ENCODE measurements around the gene CBFA2T3. TPM values are rescaled to one million over a fixed set of nuclear protein-coding genes. Genes with fewer than 3 reads are reported as not detected.

CBFA2T3 gene
- polyA plus RNA-seq, 3 donors = 5.3 to 32.2 (median 6.2) TPM

GRCh38 chr16:88866151-88866920 is 110.7 kb downstream of the CBFA2T3 start, which contains the start of gene PABPN1L:
TSS of gene PABPN1L (minus strand) at chr16:88866660. CDS start at chr16:88866606, 54 bp downstream.
- Histone ChIP-seq H3K27ac (ENCODE audit: low read depth in 1 of 2, low read length in 2 of 2) (no peak within 1 kb of the TSS), H3K4me3 (replicated peaks in 1 of 3; ENCODE audit: low read depth in 2 of 3, low read length in 3 of 3) (no peak within 1 kb of the TSS), H3K36me3 (replicated peaks in 1 of 2; ENCODE audit: control insufficient read depth in 1 of 2, insufficient read depth in 2 of 2, low read length in 2 of 2) (peaks cover 13 to 15% of the 10 kb centered on the region in 2 donors), H3K9ac (ENCODE audit: insufficient read depth, low read length, poor library complexity, severe bottlenecking) (no peak within 1 kb of the TSS), H2AFZ (ENCODE audit: insufficient read depth, low read depth, low read length, poor library complexity, severe bottlenecking) (no peak within 1 kb of the TSS), H3K27me3 (ENCODE audit: control insufficient read depth in 2 of 2, insufficient read depth in 2 of 2, low read length in 2 of 2) (peaks cover 0 to 14% of the 10 kb centered on the region in 2 donors), H3K79me2 (ENCODE audit: insufficient read depth, low read length) (no peaks in the 10 kb centered on the region), H3K4me1 (ENCODE audit: control insufficient read depth in 1 of 2, insufficient read depth in 2 of 2, low read length in 2 of 2) (peaks cover 0 to 7% of the 10 kb centered on the region in 2 donors), H4K20me1 (ENCODE audit: insufficient read depth, low read length) (peaks cover 5% of the 10 kb centered on the region), H3K9me3 (replicated peaks in 1 of 2; ENCODE audit: control insufficient read depth in 1 of 2, insufficient read depth in 1 of 2, low read length in 2 of 2) (no peaks in the 10 kb centered on the region), H3K4me2 (replicated peaks; ENCODE audit: extremely low read depth, low read length, poor library complexity, severe bottlenecking) (no peak within 1 kb of the TSS)
- Mint-ChIP-seq H3K4me3 (no peak within 1 kb of the TSS), H3K27me3 (ENCODE audit: low read depth in 3 of 3) (peaks cover 18 to 28% (median 24%) of the 10 kb centered on the region in 3 donors), H3K9me3 (peaks cover 0 to 5% (median 0%) of the 10 kb centered on the region in 7 donors), H3K36me3 (peaks cover 16 to 19% of the 10 kb centered on the region in 2 donors), H3K27ac (no peak within 1 kb of the TSS), H3K4me1 (peaks cover 7% of the 10 kb centered on the region)
- TF ChIP-seq, protein P1, sequence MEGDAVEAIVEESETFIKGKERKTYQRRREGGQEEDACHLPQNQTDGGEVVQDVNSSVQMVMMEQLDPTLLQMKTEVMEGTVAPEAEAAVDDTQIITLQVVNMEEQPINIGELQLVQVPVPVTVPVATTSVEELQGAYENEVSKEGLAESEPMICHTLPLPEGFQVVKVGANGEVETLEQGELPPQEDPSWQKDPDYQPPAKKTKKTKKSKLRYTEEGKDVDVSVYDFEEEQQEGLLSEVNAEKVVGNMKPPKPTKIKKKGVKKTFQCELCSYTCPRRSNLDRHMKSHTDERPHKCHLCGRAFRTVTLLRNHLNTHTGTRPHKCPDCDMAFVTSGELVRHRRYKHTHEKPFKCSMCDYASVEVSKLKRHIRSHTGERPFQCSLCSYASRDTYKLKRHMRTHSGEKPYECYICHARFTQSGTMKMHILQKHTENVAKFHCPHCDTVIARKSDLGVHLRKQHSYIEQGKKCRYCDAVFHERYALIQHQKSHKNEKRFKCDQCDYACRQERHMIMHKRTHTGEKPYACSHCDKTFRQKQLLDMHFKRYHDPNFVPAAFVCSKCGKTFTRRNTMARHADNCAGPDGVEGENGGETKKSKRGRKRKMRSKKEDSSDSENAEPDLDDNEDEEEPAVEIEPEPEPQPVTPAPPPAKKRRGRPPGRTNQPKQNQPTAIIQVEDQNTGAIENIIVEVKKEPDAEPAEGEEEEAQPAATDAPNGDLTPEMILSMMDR (IDR thresholded peaks at IDR 0.05) = no peak
- intact Hi-C loops (cut with micrococcal nuclease) = no loop called here
- WGBS (ENCODE audit: insufficient coverage) = 89% methylated on average over 13 of the region's 20 CpGs
- DNase-seq = no peak

GRCh38 chr16:88865742-88866141 is 111.3 kb downstream of the CBFA2T3 start:
- Mint-ChIP-seq H3K36me3 (peaks cover 22 to 25% of the 10 kb centered on the region in 2 donors), H3K4me1 (peaks cover 3% of the 10 kb centered on the region), H3K4me3 (no peak overlapping the region), H3K27ac (no peak overlapping the region), H3K9me3 (peaks cover 0 to 5% (median 0%) of the 10 kb centered on the region in 7 donors), H3K27me3 (ENCODE audit: low read depth in 3 of 3) (peaks cover 13 to 23% (median 20%) of the 10 kb centered on the region in 3 donors)
- H3K4me3 ChIP-seq (replicated peaks in 1 of 3; ENCODE audit: low read depth in 2 of 3, low read length in 3 of 3) = no peak overlapping the region
- intact Hi-C loops (cut with micrococcal nuclease) = no loop called here
- TF ChIP-seq, protein P1 (IDR thresholded peaks at IDR 0.05) = no peak
- H3K27ac ChIP-seq (ENCODE audit: low read depth in 1 of 2, low read length in 2 of 2) = no peak overlapping the region
- H3K27me3 ChIP-seq (ENCODE audit: control insufficient read depth in 2 of 2, insufficient read depth in 2 of 2, low read length in 2 of 2) = peaks cover 0 to 8% of the 10 kb centered on the region in 2 donors
- H3K36me3 ChIP-seq (replicated peaks in 1 of 2; ENCODE audit: control insufficient read depth in 1 of 2, insufficient read depth in 2 of 2, low read length in 2 of 2) = peaks cover 19 to 21% of the 10 kb centered on the region in 2 donors
- no peaks in the 10 kb centered on the region for H3K79me2 ChIP-seq (ENCODE audit: insufficient read depth, low read length)
- H3K4me2 ChIP-seq (replicated peaks; ENCODE audit: extremely low read depth, low read length, poor library complexity, severe bottlenecking) = no peak overlapping the region
- WGBS (ENCODE audit: insufficient coverage) = 95% methylated on average over 15 of the region's 15 CpGs
- peaks cover 0 to under 1% of the 10 kb centered on the region in 2 donors for H3K4me1 ChIP-seq (ENCODE audit: control insufficient read depth in 1 of 2, insufficient read depth in 2 of 2, low read length in 2 of 2)
- H2AFZ ChIP-seq (ENCODE audit: insufficient read depth, low read depth, low read length, poor library complexity, severe bottlenecking) = no peak overlapping the region
- no peaks in the 10 kb centered on the region for H3K9me3 ChIP-seq (replicated peaks in 1 of 2; ENCODE audit: control insufficient read depth in 1 of 2, insufficient read depth in 1 of 2, low read length in 2 of 2)
- H3K9ac ChIP-seq (ENCODE audit: insufficient read depth, low read length, poor library complexity, severe bottlenecking) = no peak overlapping the region
- peaks cover 5% of the 10 kb centered on the region for H4K20me1 ChIP-seq (ENCODE audit: insufficient read depth, low read length)
- DNase-seq = no peak

Measured in CD14-positive monocyte (primary cell).